Body of pancreas (tissue), 4 donors: ENCODE data around the gene KIAA0825. TPM values are rescaled to one million over a fixed set of nuclear protein-coding genes. Genes with fewer than 3 reads are reported as not detected.

ENCODE experiments used
- ATAC-seq: fragments of 150-250 bp; one replicate; pipeline ENCODE4 v1.9.1; 2016
- DNase-seq, 4 donors: peaks; one replicate each; pipeline ENCODE4 v3.0.0-alpha.2; 2019
- H3K27ac ChIP-seq, 4 donors: fragments of 200-600 bp; sonication (generic); 1 replicate in 3 of 4; 2 replicates in 1 of 4; pipeline versions ENCODE4 v1.5.1 to v1.6.1; 2016 to 2019; ENCODE audit warnings: mild to moderate bottlenecking in 1 of 4, mixed read lengths in 1 of 4, moderate library complexity in 1 of 4
- H3K27me3 ChIP-seq, 2 donors: fragments of 200-600 bp; sonication (generic); one replicate each; pipeline ENCODE4 v1.6.0; 2016; ENCODE audit warnings: mild to moderate bottlenecking in 1 of 2
- H3K36me3 ChIP-seq, 2 donors: fragments of 200-600 bp; sonication (generic); replicated peaks in 1 of 2; 2 replicates each; pipeline ENCODE4 v1.5.1; 2016; ENCODE audit warnings: low read depth in 2 of 2; ENCODE audit not compliant: insufficient read depth in 1 of 2
- H3K4me1 ChIP-seq: fragments of 200-600 bp; sonication (generic); one replicate; pipeline ENCODE4 v1.6.0; 2016
- H3K4me3 ChIP-seq, 2 donors: fragments of 200-600 bp; sonication (generic); 1 replicate in 1 of 2; 2 replicates in 1 of 2; pipeline ENCODE4 v1.5.1; 2016 to 2019
- H3K9me3 ChIP-seq, 3 donors: fragments of 200-600 bp; sonication (generic); 1 replicate in 2 of 3; 2 replicates in 1 of 3; pipeline ENCODE4 v1.5.1; 2016
- CTCF ChIP-seq, 7 experiments: fragments of 450-650 bp in 4 of 7; fragments of 200-600 bp in 3 of 7; sonication (generic) in 3 of 7; IDR thresholded peaks; one replicate each; pipeline ENCODE4 v1.5.1; 2016 to 2019; ENCODE audit warnings: antibody characterized with exemption in 7 of 7
- POLR2A ChIP-seq, 3 donors: fragments of 450-650 bp; IDR thresholded peaks; one replicate each; pipeline ENCODE4 v1.6.1; 2016; ENCODE audit warnings: antibody characterized with exemption in 3 of 3, mild to moderate bottlenecking in 2 of 3
- WGBS, 2 donors: methylation state at CpG; one replicate each; pipeline ENCODE4 v1.1.5; 2017; 5-methylcytosine and 5-hydroxymethylcytosine counted together
- intact Hi-C: fragments of 100-400 bp; cut with DNase I; formaldehyde crosslinking; loops from one replicate; pipeline ENCODE4 v1.15.1; 2023
- total RNA-seq, 2 donors: library from RNA; depleted of rRNA; stranded (reverse); fragments of >200 nt; gene quantifications; one replicate each; pipeline ENCODE4 v1.1.0, GENCODE V29; 2016

Gene KIAA0825
- total RNA-seq, 2 donors from 2014 or later: 5.7 to 6.6 TPM

- TF ChIP-seq CTCF (IDR thresholded peaks at IDR 0.05) (no peak), POLR2A (IDR thresholded peaks at IDR 0.05) (no peak)
- WGBS, 2 donors: 100% methylated on average over 1 of the region's 1 CpG; no CpG with 5 or more reads in 1 of the 2 donors
- intact Hi-C loops: no loop called here
Measured at GRCh38 chr5:94564812-94565211, 53.6 kb downstream of the KIAA0825 start.

GRCh38 chr5:94562327-94562971 is 56.0 kb downstream of the KIAA0825 start:
- no peak for TF ChIP-seq CTCF (IDR thresholded peaks at IDR 0.05)
- no peak for TF ChIP-seq POLR2A (IDR thresholded peaks at IDR 0.05)
- H3K27me3 ChIP-seq: no peaks in the 10 kb centered on the region
- no peak overlapping the region for H3K27ac ChIP-seq
- WGBS, 2 donors: 51 to 62% methylated on average over 2 of the region's 2 CpGs
- intact Hi-C loops: no loop called here
- peaks cover 4% of the 10 kb centered on the region for H3K4me1 ChIP-seq
- H3K9me3 ChIP-seq: no peaks in the 10 kb centered on the region
- H3K36me3 ChIP-seq: no peaks in the 10 kb centered on the region
- H3K4me3 ChIP-seq: no peak overlapping the region
- ATAC-seq: no peak
- no peak for DNase-seq

More at GRCh38 chr5:94564812-94565211, 53.6 kb downstream of the KIAA0825 start:
- Histone ChIP-seq H3K9me3 (no peaks in the 10 kb centered on the region), H3K27me3 (no peaks in the 10 kb centered on the region), H3K36me3 (no peaks in the 10 kb centered on the region), H3K27ac (no peak overlapping the region), H3K4me1 (peaks cover 4% of the 10 kb centered on the region), H3K4me3 (no peak overlapping the region)
- no peak for DNase-seq
- no peak for ATAC-seq

GRCh38 chr5:94558028-94558427 is 60.4 kb downstream of the KIAA0825 start:
- Histone ChIP-seq H3K27ac (no peak overlapping the region), H3K27me3 (no peaks in the 10 kb centered on the region), H3K4me1 (peaks cover 4% of the 10 kb centered on the region), H3K36me3 (no peaks in the 10 kb centered on the region), H3K9me3 (no peaks in the 10 kb centered on the region), H3K4me3 (no peak overlapping the region)
- TF ChIP-seq POLR2A (IDR thresholded peaks at IDR 0.05): no peak
- TF ChIP-seq CTCF (IDR thresholded peaks at IDR 0.05): no peak
- WGBS, 2 donors: 94 to 97% methylated on average over 5 of the region's 5 CpGs
- ATAC-seq (no peak), DNase-seq (no peak)
- intact Hi-C loops: no loop called here

GRCh38 chr5:94551858-94552257 is 66.5 kb downstream of the KIAA0825 start:
- intact Hi-C loops: no loop called here
- Histone ChIP-seq H3K4me1 (no peaks in the 10 kb centered on the region), H3K27ac (no peak overlapping the region), H3K4me3 (no peak overlapping the region), H3K27me3 (no peaks in the 10 kb centered on the region), H3K36me3 (no peaks in the 10 kb centered on the region), H3K9me3 (no peaks in the 10 kb centered on the region)
- 91 to 97% methylated on average over 1 of the region's 1 CpG for WGBS, 2 donors
- ATAC-seq (no peak), DNase-seq (no peak)
- TF ChIP-seq POLR2A (IDR thresholded peaks at IDR 0.05): no peak
- TF ChIP-seq CTCF (IDR thresholded peaks at IDR 0.05): no peak
